ENCODE measurements around the gene FRYL. TPM values are rescaled to one million over a fixed set of nuclear protein-coding genes. Genes with fewer than 3 reads are reported as not detected.

Gene FRYL
- total RNA-seq, 4 donors from 2014 or later, result 46.0 to 66.5 (median 55.8) TPM

DNA sequence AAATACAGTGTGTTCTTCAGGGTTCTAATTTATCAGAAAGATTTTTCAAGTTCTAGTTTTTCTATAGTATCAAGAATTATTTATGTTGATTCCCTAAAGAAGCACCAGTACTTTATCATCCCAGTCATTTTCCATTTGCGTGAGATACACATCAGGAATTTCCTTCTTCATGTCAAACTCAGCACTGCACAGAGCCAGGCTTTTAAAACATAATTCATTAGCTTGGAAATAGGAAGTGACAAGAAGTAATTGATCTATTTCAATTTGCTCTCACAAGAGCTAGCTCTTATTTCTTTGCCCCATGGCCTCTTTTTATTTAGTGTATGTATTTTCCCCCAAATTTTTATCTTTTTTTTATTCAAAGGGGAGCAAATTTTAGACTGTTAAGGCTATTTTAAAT lies 309.9 kb downstream of the FRYL start:
- 53% methylated on average over 1 of the region's 1 CpG for WGBS
- Histone ChIP-seq H3K4me1 (no peaks in the 10 kb centered on the region), H3K27me3 (peaks cover 0 to 6% (median 0%) of the 10 kb centered on the region in 4 donors), H3K27ac (replicated peaks in 1 of 4) (no peak overlapping the region), H3K4me3 (no peak overlapping the region), H3K9me3 (no peaks in the 10 kb centered on the region), H3K36me3 (no peaks in the 10 kb centered on the region)
- TF ChIP-seq POLR2A (IDR thresholded peaks at IDR 0.05; ENCODE audit: low read depth) (no peak), POLR2AphosphoS5 (IDR thresholded peaks at IDR 0.05) (no peak), EP300 (IDR thresholded peaks at IDR 0.05) (no peak)
- TF ChIP-seq, protein P1, sequence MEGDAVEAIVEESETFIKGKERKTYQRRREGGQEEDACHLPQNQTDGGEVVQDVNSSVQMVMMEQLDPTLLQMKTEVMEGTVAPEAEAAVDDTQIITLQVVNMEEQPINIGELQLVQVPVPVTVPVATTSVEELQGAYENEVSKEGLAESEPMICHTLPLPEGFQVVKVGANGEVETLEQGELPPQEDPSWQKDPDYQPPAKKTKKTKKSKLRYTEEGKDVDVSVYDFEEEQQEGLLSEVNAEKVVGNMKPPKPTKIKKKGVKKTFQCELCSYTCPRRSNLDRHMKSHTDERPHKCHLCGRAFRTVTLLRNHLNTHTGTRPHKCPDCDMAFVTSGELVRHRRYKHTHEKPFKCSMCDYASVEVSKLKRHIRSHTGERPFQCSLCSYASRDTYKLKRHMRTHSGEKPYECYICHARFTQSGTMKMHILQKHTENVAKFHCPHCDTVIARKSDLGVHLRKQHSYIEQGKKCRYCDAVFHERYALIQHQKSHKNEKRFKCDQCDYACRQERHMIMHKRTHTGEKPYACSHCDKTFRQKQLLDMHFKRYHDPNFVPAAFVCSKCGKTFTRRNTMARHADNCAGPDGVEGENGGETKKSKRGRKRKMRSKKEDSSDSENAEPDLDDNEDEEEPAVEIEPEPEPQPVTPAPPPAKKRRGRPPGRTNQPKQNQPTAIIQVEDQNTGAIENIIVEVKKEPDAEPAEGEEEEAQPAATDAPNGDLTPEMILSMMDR (IDR thresholded peaks at IDR 0.05), result no peak
- intact Hi-C loops (cut with DNase I), result no loop called here
- no peak for DNase-seq (ENCODE audit: extremely low spot score)

DNA sequence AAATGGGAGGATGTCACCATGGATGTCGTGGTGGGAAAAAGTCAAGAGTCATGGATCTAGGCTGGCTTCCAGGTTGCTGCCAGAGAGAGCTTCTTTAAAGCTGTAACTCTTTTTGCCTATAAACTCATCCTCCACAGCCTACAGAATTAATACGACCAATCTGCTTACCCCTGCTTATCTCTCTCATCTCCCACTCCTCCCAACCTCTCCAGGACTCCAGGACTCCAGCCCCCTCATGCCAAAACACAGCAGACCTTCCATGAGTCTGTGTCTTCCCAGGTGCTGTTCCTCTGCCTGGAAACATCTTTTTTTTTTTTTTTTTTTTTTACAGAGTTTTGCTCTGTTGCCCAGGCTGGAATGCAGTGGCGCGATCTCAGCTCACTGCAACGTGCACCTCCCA lies 312.2 kb downstream of the FRYL start:
- 77% methylated on average over 4 of the region's 5 CpGs for WGBS
- H3K27me3 ChIP-seq, result peaks cover 0 to 6% (median 0%) of the 10 kb centered on the region in 4 donors
- DNase-seq (ENCODE audit: extremely low spot score), result no peak
- no peaks in the 10 kb centered on the region for H3K36me3 ChIP-seq
- H3K4me1 ChIP-seq, result no peaks in the 10 kb centered on the region
- H3K9me3 ChIP-seq, result peaks cover 0 to 8% (median 0%) of the 10 kb centered on the region in 4 donors
- H3K27ac ChIP-seq (replicated peaks in 1 of 4), result no peak overlapping the region
- H3K4me3 ChIP-seq, result no peak overlapping the region
- intact Hi-C loops (cut with DNase I), result no loop called here
- TF ChIP-seq EP300 (IDR thresholded peaks at IDR 0.05) (no peak), POLR2AphosphoS5 (IDR thresholded peaks at IDR 0.05) (no peak), POLR2A (IDR thresholded peaks at IDR 0.05; ENCODE audit: low read depth) (no peak)
- TF ChIP-seq, protein P1 (IDR thresholded peaks at IDR 0.05), result no peak

DNA sequence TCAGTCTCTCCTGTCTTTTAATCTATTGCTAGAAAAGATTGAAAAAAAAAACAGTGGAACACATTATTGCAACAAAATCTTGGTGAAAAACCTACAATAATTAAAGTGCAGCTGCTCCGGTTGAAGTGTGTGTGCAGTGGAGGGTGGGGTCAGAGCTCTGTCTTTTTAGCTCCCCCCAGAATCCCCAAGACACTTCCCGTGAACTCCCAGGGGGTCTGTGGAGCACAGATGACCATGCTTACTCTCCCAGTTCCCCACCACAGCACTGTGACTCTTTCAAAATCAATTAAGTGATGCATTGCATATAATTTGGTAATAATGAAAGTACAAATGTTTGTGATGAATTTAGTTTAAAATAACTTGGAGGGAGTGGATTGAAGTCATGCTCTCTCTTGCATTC lies 312.6 kb downstream of the FRYL start:
- H3K9me3 ChIP-seq, result peaks cover 0 to 8% (median 0%) of the 10 kb centered on the region in 4 donors
- no peaks in the 10 kb centered on the region for H3K4me1 ChIP-seq
- intact Hi-C loops (cut with DNase I), result no loop called here
- peaks cover 0 to 6% (median 0%) of the 10 kb centered on the region in 4 donors for H3K27me3 ChIP-seq
- no peak for DNase-seq (ENCODE audit: extremely low spot score)
- 69% methylated on average over 2 of the region's 2 CpGs for WGBS
- H3K36me3 ChIP-seq, result no peaks in the 10 kb centered on the region
- H3K27ac ChIP-seq (replicated peaks in 1 of 4), result no peak overlapping the region
- H3K4me3 ChIP-seq, result no peak overlapping the region
- TF ChIP-seq EP300 (IDR thresholded peaks at IDR 0.05) (no peak), POLR2A (IDR thresholded peaks at IDR 0.05; ENCODE audit: low read depth) (no peak), POLR2AphosphoS5 (IDR thresholded peaks at IDR 0.05) (no peak)
- TF ChIP-seq, protein P1 (IDR thresholded peaks at IDR 0.05), result no peak

DNA sequence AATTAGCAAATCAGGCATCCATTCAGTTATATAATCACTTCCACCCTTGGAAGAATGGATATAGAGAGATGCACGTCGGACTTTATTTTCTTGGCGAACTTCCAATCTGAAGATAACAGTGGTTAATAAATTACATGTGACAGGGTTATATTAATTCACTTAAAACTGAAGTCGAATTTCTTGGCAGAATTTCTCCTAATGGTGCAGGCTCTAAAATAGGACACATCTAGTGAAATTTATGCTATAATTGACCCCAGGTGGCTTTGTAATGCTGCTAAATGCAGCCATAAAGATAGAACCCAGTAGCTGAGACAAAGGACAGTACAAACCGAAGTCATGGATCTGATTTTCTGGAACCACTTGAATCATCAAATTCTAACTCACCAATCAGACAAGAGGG lies 317.7 kb downstream of the FRYL start:
- no peak for TF ChIP-seq POLR2A (IDR thresholded peaks at IDR 0.05; ENCODE audit: low read depth)
- no peak for TF ChIP-seq POLR2AphosphoS5 (IDR thresholded peaks at IDR 0.05)
- TF ChIP-seq EP300 (IDR thresholded peaks at IDR 0.05), result no peak
- TF ChIP-seq, protein P1 (IDR thresholded peaks at IDR 0.05), result no peak
- Histone ChIP-seq H3K27ac (replicated peaks in 1 of 4) (no peak overlapping the region), H3K36me3 (no peaks in the 10 kb centered on the region), H3K9me3 (peaks cover 0 to 8% (median 0%) of the 10 kb centered on the region in 4 donors), H3K4me3 (no peak overlapping the region), H3K4me1 (no peaks in the 10 kb centered on the region), H3K27me3 (no peaks in the 10 kb centered on the region)
- no peak for DNase-seq (ENCODE audit: extremely low spot score)
- intact Hi-C loops (cut with DNase I), result no loop called here
- 37% methylated on average over 5 of the region's 5 CpGs for WGBS

DNA sequence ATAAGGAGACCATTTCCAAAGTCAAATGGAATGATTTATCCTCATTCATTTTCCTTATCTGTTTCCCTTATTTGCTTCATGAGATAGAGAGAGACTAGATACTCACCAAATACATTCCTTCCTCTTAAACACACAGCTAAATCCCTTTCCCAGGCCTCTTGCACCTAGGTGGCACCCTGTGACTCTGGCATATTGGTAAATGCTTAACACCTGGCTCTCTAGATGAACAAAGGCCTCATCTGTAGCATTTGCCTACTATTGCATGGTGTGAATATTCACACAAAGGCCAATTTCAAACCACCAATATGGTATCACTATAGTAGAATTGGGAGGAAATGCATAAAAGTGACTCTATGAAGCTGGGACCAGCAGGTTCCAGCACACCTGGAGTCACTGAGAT lies 319.1 kb downstream of the FRYL start:
- TF ChIP-seq POLR2A (IDR thresholded peaks at IDR 0.05; ENCODE audit: low read depth) (no peak), EP300 (IDR thresholded peaks at IDR 0.05) (no peak), POLR2AphosphoS5 (IDR thresholded peaks at IDR 0.05) (no peak)
- TF ChIP-seq, protein P1 (IDR thresholded peaks at IDR 0.05), result no peak
- H3K9me3 ChIP-seq, result peaks cover 0 to 8% (median 0%) of the 10 kb centered on the region in 4 donors
- intact Hi-C loops (cut with DNase I), result no loop called here

More for the DNA sequence above, 319.1 kb downstream of the FRYL start:
- Histone ChIP-seq H3K27me3 (no peaks in the 10 kb centered on the region), H3K4me1 (no peaks in the 10 kb centered on the region), H3K4me3 (no peak overlapping the region), H3K36me3 (no peaks in the 10 kb centered on the region), H3K27ac (replicated peaks in 1 of 4) (no peak overlapping the region)
- DNase-seq (ENCODE audit: extremely low spot score), result no peak
